Jurkat, Clone E6-1 (cell line): ENCODE results near the gene LXN.

Experiments
- DNase-seq: peaks from one replicate; pipeline ENCODE4 v3.0.0-alpha.2; 2011; ENCODE audit warnings: low read depth, low spot score
- H3K4me3 ChIP-seq: 2 replicates; pipeline ENCODE4 v1.5.1; 2011; ENCODE audit warnings: mild to moderate bottlenecking, low read length, control low read depth, moderate library complexity

Gene LXN

DNA sequence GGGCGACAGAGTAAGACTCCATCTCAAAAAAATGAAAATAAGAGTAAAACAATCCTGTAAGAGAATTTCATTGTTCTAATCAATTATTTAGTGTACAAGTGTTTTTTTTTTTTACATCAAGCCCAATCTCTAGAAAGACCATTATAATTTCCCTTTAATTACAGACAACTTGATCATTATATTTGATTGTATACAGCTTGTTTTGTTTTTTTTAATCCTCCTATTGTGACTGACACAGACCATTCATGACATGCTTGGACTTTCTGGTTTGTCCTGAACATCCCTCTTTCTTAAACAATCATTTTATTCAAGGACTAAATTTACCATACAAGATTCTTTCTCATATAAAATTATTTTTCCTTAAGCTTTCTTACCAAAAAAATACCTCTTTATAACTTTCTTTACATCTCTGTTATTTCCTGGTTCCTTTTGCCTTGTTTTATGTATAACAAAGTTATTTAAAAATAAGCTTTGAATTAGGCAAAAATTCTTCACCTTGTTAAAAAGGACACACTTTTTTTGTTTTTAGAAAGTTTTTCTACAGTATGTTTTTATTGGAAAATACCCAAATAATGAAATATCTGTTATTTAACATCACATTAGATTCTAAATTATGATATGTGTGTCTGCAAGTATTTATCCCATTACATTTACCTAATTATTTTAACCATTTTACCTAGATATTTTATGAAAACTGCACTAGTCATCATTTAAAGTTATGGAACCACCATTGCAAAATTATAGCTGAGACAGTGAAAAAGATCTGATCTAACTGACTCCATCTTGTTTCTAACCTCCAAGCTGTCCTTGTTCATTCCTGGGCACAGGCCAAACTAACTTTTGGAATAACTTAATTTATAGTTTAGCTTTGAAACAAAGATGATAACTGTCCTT is 54.2 kb downstream of the LXN start:
- H3K4me3 ChIP-seq, result no peak overlapping the region
- DNase-seq, result no peak
